AG10803 (cell line): Measurements from ENCODE around the gene BCKDK.
A peak's percentile ranks its signal among the peaks of the same experiment; 100 is the strongest.
"Not testable (repeated sequence)": the region's sequence is repeated elsewhere in the genome, so short reads cannot be mapped to it uniquely, and the experiment has no call there.

Experiments used
- DNase-seq: peaks from one replicate; pipeline ENCODE4 v3.0.0; 2010; ENCODE audit warnings: low read depth
- H3K4me3 ChIP-seq: 2 replicates; pipeline ENCODE4 v1.5.1; 2011; ENCODE audit warnings: mild to moderate bottlenecking, low read length, control low read depth
- TF ChIP-seq, protein P1 (sequence below): conservative IDR thresholded peaks from 2 replicates; pipeline ENCODE4 v1.5.1; 2011; ENCODE audit warnings: mild to moderate bottlenecking, low read length, control low read depth, inconsistent platforms

BCKDK gene

DNA sequence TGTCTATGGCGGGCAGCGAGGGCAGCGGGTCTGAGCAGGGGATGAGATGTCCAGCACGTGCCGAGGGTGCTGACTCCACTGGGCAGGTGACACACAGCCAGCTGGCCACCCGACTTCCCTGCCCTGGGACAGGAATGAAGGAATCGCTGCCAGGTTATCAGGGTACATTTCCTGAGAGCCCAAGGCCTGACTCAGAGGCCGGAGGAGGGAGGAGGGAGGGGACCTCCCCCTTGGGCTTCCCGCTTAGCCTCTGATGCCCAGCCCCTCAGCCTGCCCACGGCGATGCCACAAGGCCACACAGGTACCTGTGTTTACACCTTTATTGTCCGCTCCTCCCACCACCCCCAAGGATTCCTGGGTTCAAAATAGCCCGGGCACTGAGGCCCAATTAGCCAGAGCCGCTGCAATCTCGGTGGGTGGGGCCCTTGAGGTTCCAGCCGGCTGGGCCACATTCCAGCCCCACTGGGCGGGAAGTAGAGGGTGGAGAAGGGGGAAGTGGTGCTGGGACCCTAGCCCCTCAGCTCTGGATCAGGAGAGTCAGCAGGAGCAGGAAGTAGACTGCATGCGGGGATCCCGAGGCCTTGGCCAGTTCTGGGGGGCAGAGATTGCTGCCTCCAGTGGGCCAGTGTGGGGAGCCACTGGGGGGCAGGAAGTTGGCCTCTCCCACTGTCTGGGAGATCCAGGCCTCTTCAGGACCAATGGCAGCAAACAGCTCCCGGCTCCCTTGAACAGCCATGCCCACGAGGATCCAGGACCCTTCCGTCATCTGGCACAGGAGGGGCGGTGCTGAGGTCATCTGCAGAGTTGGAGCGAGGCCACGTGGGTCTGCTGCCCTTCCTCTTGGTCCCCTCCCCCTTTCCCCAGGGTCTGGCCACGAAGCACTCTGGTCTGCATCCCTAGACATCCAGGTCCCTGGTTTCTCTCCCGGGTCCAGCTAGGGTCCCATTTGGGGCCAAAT lies 30.7 kb downstream of the BCKDK start:
- no peak overlapping the region for H3K4me3 ChIP-seq
- TF ChIP-seq, protein P1, sequence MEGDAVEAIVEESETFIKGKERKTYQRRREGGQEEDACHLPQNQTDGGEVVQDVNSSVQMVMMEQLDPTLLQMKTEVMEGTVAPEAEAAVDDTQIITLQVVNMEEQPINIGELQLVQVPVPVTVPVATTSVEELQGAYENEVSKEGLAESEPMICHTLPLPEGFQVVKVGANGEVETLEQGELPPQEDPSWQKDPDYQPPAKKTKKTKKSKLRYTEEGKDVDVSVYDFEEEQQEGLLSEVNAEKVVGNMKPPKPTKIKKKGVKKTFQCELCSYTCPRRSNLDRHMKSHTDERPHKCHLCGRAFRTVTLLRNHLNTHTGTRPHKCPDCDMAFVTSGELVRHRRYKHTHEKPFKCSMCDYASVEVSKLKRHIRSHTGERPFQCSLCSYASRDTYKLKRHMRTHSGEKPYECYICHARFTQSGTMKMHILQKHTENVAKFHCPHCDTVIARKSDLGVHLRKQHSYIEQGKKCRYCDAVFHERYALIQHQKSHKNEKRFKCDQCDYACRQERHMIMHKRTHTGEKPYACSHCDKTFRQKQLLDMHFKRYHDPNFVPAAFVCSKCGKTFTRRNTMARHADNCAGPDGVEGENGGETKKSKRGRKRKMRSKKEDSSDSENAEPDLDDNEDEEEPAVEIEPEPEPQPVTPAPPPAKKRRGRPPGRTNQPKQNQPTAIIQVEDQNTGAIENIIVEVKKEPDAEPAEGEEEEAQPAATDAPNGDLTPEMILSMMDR = no peak
- peak; percentile 63 for DNase-seq

GRCh38 chr16:31141071-31141469 lies 32.9 kb downstream of the BCKDK start:
- DNase-seq, H3K4me3 ChIP-seq: not testable (repeated sequence)

- DNase-seq = no peak
- peak overlapping the region; percentile 40 for H3K4me3 ChIP-seq
- TF ChIP-seq, protein P1 = no peak
These were observed 33.4 kb downstream of the BCKDK start for GRCh38 chr16:31141489-31142108.

DNA sequence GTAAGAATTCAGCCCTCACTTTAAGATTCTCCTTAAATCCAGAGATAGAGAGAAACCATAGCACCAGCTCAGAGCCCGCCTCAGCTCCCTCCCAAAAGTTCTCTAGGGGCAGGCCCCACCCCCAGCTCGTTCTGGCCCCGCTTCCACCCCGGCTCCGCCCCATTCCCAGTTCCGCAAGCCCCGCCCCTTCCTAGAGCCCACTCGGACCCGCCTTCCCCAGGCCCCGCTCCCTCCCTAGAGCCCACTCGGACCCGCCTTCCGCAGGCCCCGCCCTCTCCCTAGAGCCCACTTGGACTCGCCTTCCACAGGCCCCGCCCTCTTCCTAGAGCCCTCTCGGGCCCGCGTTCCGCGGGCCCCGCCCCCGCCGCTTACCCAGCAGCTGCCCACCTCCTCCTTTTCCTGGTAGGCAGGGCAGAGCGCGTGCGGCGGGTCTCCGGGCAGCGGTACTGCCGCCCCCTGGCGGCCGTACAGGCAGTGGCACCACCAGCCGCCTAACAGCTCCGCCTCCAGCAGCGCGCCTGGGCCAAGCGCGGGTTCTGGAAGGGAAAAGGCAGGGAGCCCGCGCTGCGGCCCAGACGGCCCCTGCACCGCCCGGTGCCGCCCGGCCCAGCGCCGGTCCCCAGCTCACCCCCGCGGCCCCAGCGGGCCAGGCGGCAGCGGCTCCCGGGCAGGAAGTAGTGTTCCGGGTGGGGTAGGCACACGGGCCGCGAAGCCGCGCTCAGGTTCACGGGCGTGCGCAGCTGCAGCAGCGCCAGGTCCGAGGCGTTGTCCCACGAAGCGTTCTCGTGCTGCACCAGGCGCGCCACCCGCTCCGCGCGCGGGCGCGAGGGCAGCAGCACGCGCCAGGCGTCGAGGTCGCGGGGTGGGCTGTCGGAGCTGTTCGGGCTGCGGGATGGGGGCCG lies 34.2 kb downstream of the BCKDK start:
- peak overlapping the region; percentile 47 for H3K4me3 ChIP-seq
- DNase-seq = peak; percentile 98
- TF ChIP-seq, protein P1 = peak; percentile 71

- no peak for DNase-seq
- no peak overlapping the region; the same call in 1 of the 2 replicates for H3K4me3 ChIP-seq
- TF ChIP-seq, protein P1 = no peak
These were observed 35.0 kb downstream of the BCKDK start for GRCh38 chr16:31143011-31143693.

- TF ChIP-seq, protein P1 = no peak
- no peak for DNase-seq
These were observed 35.5 kb downstream of the BCKDK start for GRCh38 chr16:31143694-31144148.

GRCh38 chr16:31144418-31144817 lies 36.2 kb downstream of the BCKDK start:
- not testable (repeated sequence) for H3K4me3 ChIP-seq
- DNase-seq = peak; percentile 13

More at GRCh38 chr16:31143694-31144148, 35.5 kb downstream of the BCKDK start:
- no peak overlapping the region for H3K4me3 ChIP-seq
